Fibroblast of lung (primary cell): ENCODE results near the gene CELA1.

Experiments used
- EZH2 ChIP-seq: IDR thresholded peaks from 2 replicates; pipeline ENCODE4 v1.5.1; 2012; ENCODE audit warnings: low read length, control low read depth, mild to moderate bottlenecking; ENCODE audit errors: missing control alignments
- TF ChIP-seq, protein P1 (sequence below), 2 donors: IDR thresholded peaks in 1 of 2; conservative IDR thresholded peaks in 1 of 2; 1 replicate in 1 of 2; 2 replicates in 1 of 2; pipeline ENCODE4 v1.5.1; 2011 to 2012; ENCODE audit warnings: low read length in 2 of 2, control low read depth in 1 of 2, inconsistent platforms in 1 of 2, low read depth in 1 of 2, mild to moderate bottlenecking in 1 of 2

DNA sequence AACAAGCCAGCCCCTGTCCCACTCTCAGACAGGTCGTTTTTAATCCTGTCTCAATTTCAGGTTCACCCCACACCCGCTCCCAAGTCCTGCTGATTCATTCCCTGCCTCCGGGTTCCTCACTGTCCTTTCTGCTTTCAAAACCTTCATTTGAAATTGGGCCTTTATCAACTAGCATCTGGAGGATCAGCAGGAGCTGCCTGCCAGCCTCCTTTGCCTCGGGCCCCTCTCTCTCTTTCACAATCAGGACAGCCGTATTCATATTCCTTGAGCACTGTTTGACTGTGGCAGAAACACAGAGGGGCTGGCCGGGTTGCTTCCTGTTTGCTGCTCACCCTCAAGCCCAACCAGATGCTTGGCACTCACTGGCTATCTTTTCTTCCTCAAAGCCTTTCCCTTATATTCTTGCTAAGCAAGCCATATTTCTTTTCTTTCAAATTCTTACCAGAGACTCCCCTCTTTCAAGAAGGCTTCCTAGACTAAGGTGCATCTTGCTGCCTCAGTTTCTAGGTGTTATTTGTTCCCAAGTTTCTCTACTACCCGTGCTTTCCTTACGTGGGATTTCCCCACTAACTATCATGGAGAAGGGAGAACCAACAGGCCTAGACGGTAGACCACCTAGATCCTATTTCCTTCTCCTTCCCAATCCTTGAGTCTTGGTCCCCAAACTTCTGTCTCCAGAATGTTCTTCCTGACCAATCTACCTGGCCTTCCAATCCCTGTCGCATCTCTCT, 41.8 kb upstream of the CELA1 start:
- no peak for TF ChIP-seq EZH2
- TF ChIP-seq, protein P1, sequence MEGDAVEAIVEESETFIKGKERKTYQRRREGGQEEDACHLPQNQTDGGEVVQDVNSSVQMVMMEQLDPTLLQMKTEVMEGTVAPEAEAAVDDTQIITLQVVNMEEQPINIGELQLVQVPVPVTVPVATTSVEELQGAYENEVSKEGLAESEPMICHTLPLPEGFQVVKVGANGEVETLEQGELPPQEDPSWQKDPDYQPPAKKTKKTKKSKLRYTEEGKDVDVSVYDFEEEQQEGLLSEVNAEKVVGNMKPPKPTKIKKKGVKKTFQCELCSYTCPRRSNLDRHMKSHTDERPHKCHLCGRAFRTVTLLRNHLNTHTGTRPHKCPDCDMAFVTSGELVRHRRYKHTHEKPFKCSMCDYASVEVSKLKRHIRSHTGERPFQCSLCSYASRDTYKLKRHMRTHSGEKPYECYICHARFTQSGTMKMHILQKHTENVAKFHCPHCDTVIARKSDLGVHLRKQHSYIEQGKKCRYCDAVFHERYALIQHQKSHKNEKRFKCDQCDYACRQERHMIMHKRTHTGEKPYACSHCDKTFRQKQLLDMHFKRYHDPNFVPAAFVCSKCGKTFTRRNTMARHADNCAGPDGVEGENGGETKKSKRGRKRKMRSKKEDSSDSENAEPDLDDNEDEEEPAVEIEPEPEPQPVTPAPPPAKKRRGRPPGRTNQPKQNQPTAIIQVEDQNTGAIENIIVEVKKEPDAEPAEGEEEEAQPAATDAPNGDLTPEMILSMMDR (conservative IDR thresholded peaks at IDR 0.05 in 1 of 2, IDR thresholded peaks at IDR 0.05 in 1 of 2; ENCODE audit: low read depth in 1 of 2, low read length in 2 of 2): no peak
